NCI-H82 (cell line): ENCODE measurements around the gene TSPAN17.
"Not testable (repeated sequence)": the region's sequence is repeated elsewhere in the genome, so short reads cannot be mapped to it uniquely, and the experiment has no call there.

Experiments used
- DNase-seq: peaks from one replicate; lab custom pipeline; 2025; lab: John Stamatoyannopoulos, UW

The TSPAN17 gene

GRCh38 chr5:176680226-176680563 is 32.9 kb downstream of the TSPAN17 start:
- DNase-seq: no peak

GRCh38 chr5:176682016-176682531 is 34.8 kb downstream of the TSPAN17 start:
- no peak for DNase-seq

- no peak for DNase-seq
Observed at GRCh38 chr5:176685010-176685409, 37.7 kb downstream of the TSPAN17 start.

GRCh38 chr5:176687247-176687646 is 40.0 kb downstream of the TSPAN17 start:
- no peak for DNase-seq

- DNase-seq: no peak
Observed at GRCh38 chr5:176687881-176688280, 40.6 kb downstream of the TSPAN17 start.

- no peak for DNase-seq
Observed at GRCh38 chr5:176690911-176691310, 43.6 kb downstream of the TSPAN17 start.

GRCh38 chr5:176691524-176691923 is 44.2 kb downstream of the TSPAN17 start:
- DNase-seq: no peak

- no peak for DNase-seq
Observed at GRCh38 chr5:176692326-176692725, 45.0 kb downstream of the TSPAN17 start.

- DNase-seq: peak; percentile 18
Observed at GRCh38 chr5:176692839-176693476, 45.7 kb downstream of the TSPAN17 start.

GRCh38 chr5:176693477-176693851 is 46.2 kb downstream of the TSPAN17 start:
- no peak for DNase-seq

GRCh38 chr5:176694146-176694545 is 46.9 kb downstream of the TSPAN17 start:
- DNase-seq: no peak

GRCh38 chr5:176694631-176695030 is 47.3 kb downstream of the TSPAN17 start:
- DNase-seq: no peak

- DNase-seq: no peak
Observed at GRCh38 chr5:176695073-176695472, 47.8 kb downstream of the TSPAN17 start.

- DNase-seq: peak; percentile 38
Observed at GRCh38 chr5:176697267-176697933, 50.1 kb downstream of the TSPAN17 start.

- DNase-seq: peak; percentile 98
Observed at GRCh38 chr5:176697934-176698538, 50.8 kb downstream of the TSPAN17 start.

GRCh38 chr5:176699446-176699845 is 52.2 kb downstream of the TSPAN17 start:
- not testable (repeated sequence) for DNase-seq

- peak; percentile 37 for DNase-seq
Observed at GRCh38 chr5:176700239-176700847, 53.1 kb downstream of the TSPAN17 start.

- DNase-seq: no peak
Observed at GRCh38 chr5:176702671-176703641, 55.7 kb downstream of the TSPAN17 start.

- no peak for DNase-seq
Observed at GRCh38 chr5:176703857-176704256, 56.6 kb downstream of the TSPAN17 start.

GRCh38 chr5:176704355-176704754 is 57.1 kb downstream of the TSPAN17 start:
- DNase-seq: no peak

GRCh38 chr5:176704817-176705216 is 57.5 kb downstream of the TSPAN17 start:
- no peak for DNase-seq
